Adipocyte (in vitro differentiated cells): Measurements from ENCODE around the gene PIP4P1.
"Not testable (repeated sequence)": the region's sequence is repeated elsewhere in the genome, so short reads cannot be mapped to it uniquely, and the experiment has no call there.

Source experiments
- DNase-seq: peaks from one replicate; pipeline ENCODE4 v3.0.0-alpha.2; 2015; ENCODE audit warnings: low read depth
- H3K27me3 ChIP-seq: replicated peaks from 2 replicates; pipeline ENCODE4 v1.7.0; 2013; ENCODE audit warnings: mild to moderate bottlenecking, low read length, moderate library complexity; ENCODE audit not compliant: control insufficient read depth, insufficient read depth
- H3K36me3 ChIP-seq: 2 replicates; pipeline ENCODE4 v1.7.0; 2013; ENCODE audit warnings: low read length, mild to moderate bottlenecking, moderate library complexity; ENCODE audit not compliant: control insufficient read depth, insufficient read depth, severe bottlenecking
- H3K4me1 ChIP-seq: 2 replicates; pipeline ENCODE4 v1.7.0; 2013; ENCODE audit warnings: mild to moderate bottlenecking, low read length, moderate library complexity; ENCODE audit not compliant: control insufficient read depth, insufficient read depth
- H3K4me3 ChIP-seq: 2 replicates; pipeline ENCODE4 v1.7.0; 2013; ENCODE audit warnings: mild to moderate bottlenecking, low read length, moderate library complexity
- H3K9ac ChIP-seq: 2 replicates; pipeline ENCODE4 v1.7.0; 2013; ENCODE audit warnings: mild to moderate bottlenecking, low read length, moderate library complexity
- H3K9me3 ChIP-seq: 2 replicates; pipeline ENCODE4 v1.7.0; 2013; ENCODE audit warnings: mild to moderate bottlenecking, low read length, moderate library complexity; ENCODE audit not compliant: control insufficient read depth

Gene PIP4P1

GRCh38 chr14:20461225-20462141 lies at the start of gene PIP4P1:
Gene PIP4P1, minus strand, starts transcription at chr14:20461434. Its CDS starts 109 bp downstream, at chr14:20461325.
- H3K4me1 ChIP-seq, result peaks cover 36% of the 10 kb centered on the region
- H3K4me3 ChIP-seq, result peak within 1 kb of the TSS; percentile 98
- DNase-seq, result peak; percentile 100
- H3K9me3 ChIP-seq, result no peaks in the 10 kb centered on the region
- H3K9ac ChIP-seq, result peak within 1 kb of the TSS; percentile 94
- H3K36me3 ChIP-seq, result peaks cover 31% of the 10 kb centered on the region
- no peaks in the 10 kb centered on the region for H3K27me3 ChIP-seq

GRCh38 chr14:20508367-20508766 lies 47.1 kb upstream of the PIP4P1 start:
- Histone ChIP-seq H3K9me3 (no peaks in the 10 kb centered on the region), H3K27me3 (no peaks in the 10 kb centered on the region), H3K9ac (no peak overlapping the region), H3K4me1 (no peaks in the 10 kb centered on the region), H3K36me3 (no peaks in the 10 kb centered on the region), H3K4me3 (no peak overlapping the region)
- no peak for DNase-seq

- not testable (repeated sequence) for H3K36me3 ChIP-seq, H3K9ac ChIP-seq, H3K9me3 ChIP-seq, H3K4me1 ChIP-seq, DNase-seq, H3K27me3 ChIP-seq, H3K4me3 ChIP-seq
These were observed 46.3 kb upstream of the PIP4P1 start for GRCh38 chr14:20507537-20507936.

- H3K36me3 ChIP-seq, H3K9ac ChIP-seq, DNase-seq, H3K4me3 ChIP-seq, H3K4me1 ChIP-seq, H3K27me3 ChIP-seq, H3K9me3 ChIP-seq: not testable (repeated sequence)
These were observed 45.5 kb upstream of the PIP4P1 start for GRCh38 chr14:20506752-20507151.

- not testable (repeated sequence) for DNase-seq, H3K4me3 ChIP-seq, H3K36me3 ChIP-seq, H3K9me3 ChIP-seq, H3K27me3 ChIP-seq, H3K4me1 ChIP-seq, H3K9ac ChIP-seq
These were observed 45.0 kb upstream of the PIP4P1 start for GRCh38 chr14:20506276-20506675.

- Histone ChIP-seq H3K36me3 (no peaks in the 10 kb centered on the region), H3K4me1 (peaks cover 5% of the 10 kb centered on the region), H3K9me3 (no peaks in the 10 kb centered on the region), H3K4me3 (no peak overlapping the region), H3K9ac (no peak overlapping the region), H3K27me3 (no peaks in the 10 kb centered on the region)
- no peak for DNase-seq
These were observed 42.7 kb upstream of the PIP4P1 start for GRCh38 chr14:20503898-20504297.

- H3K4me3 ChIP-seq, result no peak overlapping the region
- no peak overlapping the region for H3K9ac ChIP-seq
- H3K4me1 ChIP-seq, result peaks cover 5% of the 10 kb centered on the region
- DNase-seq, result peak; percentile 53
- H3K9me3 ChIP-seq, result no peaks in the 10 kb centered on the region
- no peaks in the 10 kb centered on the region for H3K36me3 ChIP-seq
- no peaks in the 10 kb centered on the region for H3K27me3 ChIP-seq
These were observed 40.1 kb upstream of the PIP4P1 start for GRCh38 chr14:20501346-20501745.

- Histone ChIP-seq H3K4me3 (no peak overlapping the region), H3K27me3 (no peaks in the 10 kb centered on the region), H3K36me3 (no peaks in the 10 kb centered on the region), H3K4me1 (peaks cover 15% of the 10 kb centered on the region), H3K9ac (no peak overlapping the region), H3K9me3 (no peaks in the 10 kb centered on the region)
- no peak for DNase-seq
These were observed 38.6 kb upstream of the PIP4P1 start for GRCh38 chr14:20499881-20500280.

- Histone ChIP-seq H3K4me1 (peaks cover 15% of the 10 kb centered on the region), H3K9me3 (no peaks in the 10 kb centered on the region), H3K9ac (no peak overlapping the region), H3K4me3 (no peak overlapping the region), H3K36me3 (no peaks in the 10 kb centered on the region), H3K27me3 (no peaks in the 10 kb centered on the region)
- no peak for DNase-seq
These were observed 37.9 kb upstream of the PIP4P1 start for GRCh38 chr14:20499108-20499507.

GRCh38 chr14:20498622-20499021 lies 37.4 kb upstream of the PIP4P1 start:
- Histone ChIP-seq H3K4me3 (no peak overlapping the region), H3K9ac (no peak overlapping the region), H3K27me3 (no peaks in the 10 kb centered on the region), H3K9me3 (no peaks in the 10 kb centered on the region), H3K4me1 (peaks cover 15% of the 10 kb centered on the region), H3K36me3 (no peaks in the 10 kb centered on the region)
- DNase-seq, result no peak

- Histone ChIP-seq H3K4me1 (peaks cover 10% of the 10 kb centered on the region), H3K9ac (no peak overlapping the region), H3K9me3 (no peaks in the 10 kb centered on the region), H3K27me3 (no peaks in the 10 kb centered on the region), H3K4me3 (no peak overlapping the region), H3K36me3 (no peaks in the 10 kb centered on the region)
- DNase-seq, result no peak
These were observed 33.9 kb upstream of the PIP4P1 start for GRCh38 chr14:20494935-20495766.
